Middle frontal gyrus (tissue), 1 donor: ENCODE measurements around the gene LRRC14B.

Source experiments
- DNase-seq: peaks from one replicate; pipeline ENCODE4 v3.0.0-alpha.2; 2015; ENCODE audit warnings: low spot score; ENCODE audit errors: extremely low spot score

Gene LRRC14B

DNA sequence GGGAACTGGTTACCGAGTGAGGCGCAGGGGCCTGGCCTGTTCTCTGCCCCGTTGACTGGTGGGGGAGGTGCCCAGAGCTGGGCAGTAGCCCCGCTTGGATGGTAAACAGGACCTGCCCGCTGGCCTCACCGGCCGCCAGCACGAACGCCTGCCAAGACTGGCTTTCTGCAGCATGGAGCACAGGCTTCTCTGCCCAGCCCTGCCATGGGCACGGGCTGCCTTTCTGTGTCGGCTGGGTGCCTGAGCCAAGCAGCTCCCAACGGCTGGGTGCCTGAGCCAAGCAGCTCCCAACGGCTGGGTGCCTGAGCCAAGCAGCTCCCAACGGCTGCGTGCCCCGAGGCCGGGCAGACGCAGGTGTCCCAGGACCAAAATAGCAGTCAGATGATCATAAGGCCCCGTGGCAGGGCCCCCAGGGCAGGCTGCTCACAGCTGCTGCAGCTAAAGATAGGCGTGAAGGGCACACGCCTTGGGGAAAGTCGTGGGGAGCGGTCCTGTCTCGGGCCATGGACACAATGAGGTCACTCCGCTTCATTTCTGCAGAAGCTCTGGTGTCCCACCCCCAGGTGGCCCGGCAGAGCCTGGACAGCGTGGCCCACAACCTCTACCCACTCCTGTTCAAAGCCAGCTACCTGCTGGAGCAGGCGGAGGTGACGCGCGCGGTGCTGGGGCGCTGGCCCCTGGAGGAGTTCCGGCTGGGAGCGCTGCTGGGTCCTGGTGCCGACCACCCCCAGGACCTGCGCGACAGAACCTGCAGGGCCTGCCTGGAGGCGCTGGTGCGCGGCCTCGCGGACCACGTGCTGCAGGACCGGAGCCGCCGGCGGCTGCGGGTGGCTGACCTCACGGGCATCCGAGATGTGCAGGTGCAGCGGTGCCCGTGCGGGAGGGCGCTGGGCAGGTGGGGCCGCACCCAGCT lies at the start of gene LRRC14B:
TSS of gene LRRC14B (plus strand) at position 460 of the 913 bp plus-strand sequence. CDS start at position 504, 44 bp downstream.
- no peak for DNase-seq

GRCh38 chr5:141761-142160 lies 49.5 kb upstream of the LRRC14B start:
- no peak for DNase-seq

GRCh38 chr5:142246-142810 lies 49.0 kb upstream of the LRRC14B start:
- DNase-seq = no peak

- DNase-seq = no peak
Measured at GRCh38 chr5:143041-143440, 48.3 kb upstream of the LRRC14B start.

GRCh38 chr5:144941-145340 lies 46.4 kb upstream of the LRRC14B start:
- DNase-seq = no peak

DNA sequence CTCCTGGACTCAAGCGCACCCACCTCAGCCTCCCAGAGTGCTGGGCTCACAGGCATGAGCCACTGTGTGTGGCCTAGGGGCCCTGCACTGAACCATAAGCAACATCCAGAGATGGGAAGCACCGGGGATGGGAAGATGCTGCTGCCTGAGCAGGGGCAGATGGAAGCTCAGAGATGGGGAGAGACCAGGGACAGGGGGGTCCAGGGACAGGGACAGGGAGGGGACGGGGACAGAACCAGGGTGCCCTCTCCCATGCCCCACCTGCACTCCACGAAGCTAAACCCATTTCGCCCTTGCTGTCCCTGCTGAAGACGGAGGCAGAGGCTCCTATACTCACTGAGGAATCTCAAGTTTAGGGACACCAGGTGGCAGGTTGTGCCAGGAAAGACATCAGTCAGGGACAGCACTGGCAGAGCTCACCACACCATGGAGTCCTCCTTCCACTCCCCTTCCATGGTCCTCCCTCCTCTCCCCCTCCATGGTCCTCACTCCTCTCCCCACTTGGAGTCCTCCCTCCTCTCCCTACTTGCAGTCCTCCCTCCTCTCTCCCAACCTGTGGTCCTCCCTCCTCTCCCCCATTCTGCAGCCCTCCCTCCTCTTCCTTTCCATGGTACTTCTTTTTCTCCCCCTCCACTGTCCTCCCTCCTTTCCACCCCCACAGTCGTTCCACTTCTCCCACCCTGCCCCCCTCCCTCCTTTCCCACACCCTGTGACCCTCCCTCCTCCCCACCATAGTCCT lies 45.5 kb upstream of the LRRC14B start:
- no peak for DNase-seq

- no peak for DNase-seq
Measured at GRCh38 chr5:147751-148150, 43.5 kb upstream of the LRRC14B start.

- no peak for DNase-seq
Measured at GRCh38 chr5:149745-150485, 41.4 kb upstream of the LRRC14B start.

DNA sequence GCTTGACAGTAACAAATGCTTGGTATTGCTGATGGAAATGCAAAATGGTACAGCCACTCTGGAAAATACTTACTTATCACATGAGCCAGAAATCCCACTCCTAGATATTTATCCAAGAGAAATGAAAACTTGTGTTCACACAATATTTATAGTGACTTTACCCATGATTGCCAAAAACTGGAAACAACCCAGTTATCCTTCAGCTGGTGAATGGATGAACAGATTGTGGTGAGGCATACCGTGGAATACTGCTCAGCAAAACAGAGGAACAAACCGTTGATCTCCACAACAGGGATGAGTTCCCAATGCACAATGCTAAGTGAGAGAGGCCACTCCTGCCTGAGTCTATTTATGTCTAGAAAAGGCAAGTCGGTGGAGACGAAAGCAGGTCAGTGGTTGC lies 40.5 kb upstream of the LRRC14B start:
- no peak for DNase-seq

GRCh38 chr5:152077-152476 lies 39.2 kb upstream of the LRRC14B start:
- no peak for DNase-seq

- DNase-seq = no peak
Measured at GRCh38 chr5:153256-153655, 38.0 kb upstream of the LRRC14B start.

- DNase-seq = no peak
Measured at GRCh38 chr5:154236-154635, 37.1 kb upstream of the LRRC14B start.

GRCh38 chr5:154826-155225 lies 36.5 kb upstream of the LRRC14B start:
- no peak for DNase-seq

DNA sequence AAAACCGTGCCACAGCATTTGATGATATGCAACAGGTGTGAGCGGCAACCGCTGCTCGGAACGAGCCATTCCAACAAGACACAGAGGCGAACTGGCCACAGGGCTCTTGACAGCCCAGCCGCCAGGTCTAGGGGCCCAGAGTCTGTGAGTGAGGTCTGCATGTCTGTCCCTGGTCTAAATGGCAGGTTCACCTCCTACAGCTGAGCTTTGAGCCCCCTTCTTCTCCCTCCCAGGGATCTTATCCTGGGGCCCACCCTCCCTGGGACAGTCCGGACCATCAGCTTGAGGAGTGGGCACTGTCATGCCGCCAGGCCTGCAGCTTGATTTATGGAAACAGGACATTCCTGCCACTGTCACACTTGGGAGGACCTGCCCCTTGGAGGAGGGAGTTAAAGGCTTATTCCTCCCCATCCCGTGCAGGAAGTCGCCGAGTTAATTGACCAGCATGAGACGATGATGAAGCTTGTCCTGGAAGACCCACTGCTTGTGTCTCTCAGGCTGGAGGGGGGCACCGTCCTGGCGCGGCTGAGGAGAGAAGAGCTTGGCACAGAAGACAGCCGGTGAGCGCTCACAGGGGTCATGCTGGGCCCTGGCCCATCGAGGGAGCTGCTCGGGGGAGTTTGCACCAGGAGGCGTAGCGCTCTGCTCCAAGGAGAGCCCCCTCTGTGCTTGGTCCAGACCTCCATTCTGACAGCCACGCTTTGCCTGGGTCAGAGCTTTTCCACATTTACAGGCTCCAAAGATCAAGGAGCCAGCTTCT lies 35.5 kb upstream of the LRRC14B start:
- DNase-seq = no peak

DNA sequence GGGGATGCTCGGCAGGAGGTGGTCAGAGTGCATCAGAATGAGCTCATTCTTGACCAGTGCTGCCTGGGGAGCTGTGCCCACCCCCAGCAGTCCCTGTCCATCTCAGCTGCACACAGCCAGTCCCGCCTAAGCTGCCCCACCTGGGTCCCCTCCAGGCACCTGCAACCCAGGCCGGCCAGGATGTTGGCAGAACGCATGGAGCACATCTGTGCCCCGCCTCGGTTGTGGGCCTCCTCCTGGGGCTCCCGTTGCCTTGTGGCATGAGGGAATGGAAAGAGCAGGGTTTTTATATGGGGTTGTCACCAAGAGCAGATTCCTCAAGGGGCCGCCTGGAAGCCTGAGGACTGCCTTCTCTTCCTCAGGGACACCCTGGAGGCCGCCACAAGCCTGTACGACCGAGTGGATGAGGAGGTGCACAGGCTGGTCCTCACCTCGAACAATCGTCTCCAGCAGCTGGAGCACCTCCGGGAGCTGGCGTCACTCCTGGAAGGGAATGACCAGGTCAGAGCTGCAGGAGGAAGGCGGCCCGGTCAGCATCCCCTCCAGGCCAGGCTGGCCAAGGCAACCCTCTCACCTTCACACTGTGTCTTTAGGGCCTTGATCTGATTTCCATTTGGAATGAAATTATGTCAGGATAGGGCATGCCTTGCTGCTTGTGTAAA lies 34.8 kb upstream of the LRRC14B start:
- DNase-seq = no peak

DNA sequence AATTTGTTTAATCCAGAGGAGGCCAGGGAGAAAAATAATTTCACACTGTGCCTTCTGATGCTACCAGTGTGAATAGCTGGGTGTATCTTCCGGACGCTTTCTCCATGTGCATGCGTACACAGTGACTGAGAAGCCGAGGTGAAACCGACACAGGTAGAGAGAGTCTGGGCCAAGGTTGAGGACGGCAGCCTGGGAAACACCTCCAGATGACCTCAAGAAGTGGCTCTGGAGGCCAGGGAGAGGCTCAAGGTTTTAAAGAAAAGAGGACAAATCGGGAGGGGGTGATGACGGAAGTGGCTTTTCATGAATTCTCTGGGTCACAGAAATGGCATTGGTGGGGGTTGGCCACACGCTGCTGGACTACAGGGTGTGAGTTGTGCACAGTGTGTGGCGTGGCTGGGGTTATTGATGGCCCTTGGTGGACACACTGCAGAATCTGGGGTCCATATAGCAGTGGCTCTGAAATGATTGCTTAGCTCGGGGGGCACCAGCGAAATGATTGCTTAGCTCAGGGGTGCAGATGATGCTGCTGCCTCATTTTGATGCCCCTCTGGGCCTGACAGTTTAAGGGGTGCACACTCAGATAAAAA lies 34.1 kb upstream of the LRRC14B start:
- DNase-seq = no peak

DNA sequence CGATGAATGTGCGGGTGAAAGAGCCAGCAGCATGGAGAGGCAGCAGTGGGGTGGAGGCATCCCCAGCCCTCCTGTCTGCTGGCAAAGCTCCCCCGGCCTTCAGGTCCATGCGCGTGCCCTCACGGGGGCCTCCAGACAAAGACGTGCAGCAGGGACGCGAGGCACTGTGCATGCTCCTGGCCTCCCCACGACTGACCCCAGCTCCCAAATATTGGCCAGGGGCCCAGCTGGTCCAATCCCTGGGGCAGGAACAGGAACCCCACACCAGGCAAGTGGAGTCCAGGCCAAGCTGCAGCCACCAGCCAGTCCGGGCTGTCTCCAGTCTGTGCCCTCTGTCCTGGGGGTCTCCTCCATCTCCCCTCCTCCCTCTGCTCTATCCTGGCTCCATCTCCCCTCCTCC lies 33.5 kb upstream of the LRRC14B start:
- no peak for DNase-seq

DNA sequence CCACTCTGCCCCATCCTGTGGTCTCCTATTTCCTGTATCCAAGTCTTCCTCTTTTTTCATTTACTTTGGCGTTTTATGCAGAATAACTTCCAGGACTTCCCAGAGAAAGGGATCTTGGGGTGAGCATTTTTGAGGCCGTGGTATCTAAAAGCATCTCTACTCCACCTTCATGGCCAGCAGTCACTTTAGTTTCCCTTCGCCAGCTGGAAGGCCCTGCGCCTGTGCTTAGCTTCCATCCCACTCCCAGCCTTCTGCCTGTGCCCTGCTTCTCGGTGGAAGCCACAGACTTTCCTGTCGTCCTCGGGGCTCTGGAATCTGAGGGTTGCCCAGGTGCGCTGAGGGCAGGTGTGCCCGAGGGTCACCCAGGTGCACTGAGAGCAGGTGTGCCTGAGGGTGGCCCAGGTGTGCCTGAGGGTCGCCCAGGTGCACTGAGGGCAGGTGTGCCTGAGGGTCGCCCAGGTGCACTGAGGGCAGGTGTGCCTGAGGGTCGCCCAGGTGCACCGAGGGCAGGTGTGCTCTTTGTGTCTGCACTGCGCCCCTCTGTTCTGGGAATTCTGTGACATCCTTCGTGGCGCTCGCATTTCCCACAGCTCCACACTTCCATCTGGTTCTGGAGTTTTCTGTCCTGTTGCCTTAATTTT lies 32.4 kb upstream of the LRRC14B start:
- no peak for DNase-seq

DNA sequence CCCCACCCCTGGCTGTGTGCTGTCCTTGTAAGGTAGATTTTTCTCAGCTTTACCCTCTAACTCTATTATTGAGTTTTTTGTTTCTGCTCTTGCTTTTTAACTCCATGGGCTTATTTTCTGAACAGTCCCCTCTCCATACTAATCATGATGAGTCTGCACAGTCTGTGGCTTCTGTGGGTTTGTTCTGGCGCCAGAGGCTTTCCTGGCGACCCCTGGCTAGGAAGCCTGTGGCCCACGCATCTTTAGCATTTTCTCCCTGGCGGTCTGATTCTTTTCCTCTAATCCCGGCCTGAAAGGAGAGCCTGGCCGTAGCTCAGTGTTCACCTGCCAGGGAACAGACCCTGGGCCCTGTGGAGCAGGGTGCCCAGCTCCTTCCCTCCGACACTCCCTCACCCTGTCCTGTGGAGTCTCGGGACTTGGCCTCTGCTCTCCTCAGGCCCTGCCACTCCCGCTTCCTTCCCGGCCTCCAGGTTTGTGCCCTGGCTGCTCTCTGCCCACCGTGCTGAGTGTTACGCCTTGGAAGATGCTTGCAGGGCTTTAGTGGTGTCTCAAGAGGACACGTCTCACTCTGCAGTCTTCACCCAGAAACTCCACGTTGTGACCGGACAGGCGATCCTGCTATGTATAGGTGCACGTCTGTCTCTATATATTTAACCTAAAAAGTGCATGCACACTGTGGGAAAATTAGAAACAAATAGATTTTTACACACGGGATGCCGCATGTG lies 31.7 kb upstream of the LRRC14B start:
- DNase-seq = no peak
